ENCODE results near the gene FTCD.

DNA sequence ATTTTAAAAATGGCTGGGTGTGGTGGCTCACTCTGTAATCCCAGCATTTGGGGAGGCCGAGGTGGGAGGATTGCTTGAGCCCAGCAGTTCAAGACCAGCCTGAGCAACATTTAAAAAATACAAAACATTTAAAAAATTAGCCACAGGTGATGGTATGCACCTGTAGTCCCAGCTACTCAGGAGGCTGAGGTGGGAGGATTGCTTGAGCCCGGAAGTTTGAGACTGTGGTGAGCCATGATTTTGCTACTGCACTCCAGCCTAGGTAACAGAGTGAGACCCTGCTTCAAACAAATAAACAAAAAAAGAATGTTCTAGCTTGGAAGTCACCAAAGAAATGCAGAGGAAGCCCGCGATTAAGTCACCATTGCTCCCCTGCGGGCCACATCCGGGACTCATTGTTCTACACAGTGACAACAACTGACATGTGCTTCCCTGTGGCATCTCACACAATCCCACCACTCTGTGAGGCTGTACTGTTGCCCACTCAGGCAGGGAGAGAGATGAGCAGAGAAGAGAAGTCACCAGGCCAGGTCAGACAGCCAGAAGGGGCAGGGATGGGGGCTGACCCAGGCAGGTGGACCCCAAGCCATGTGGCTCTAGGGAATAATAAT, 47.3 kb upstream of the FTCD start:
- TF ChIP-seq EZH2phosphoT487 (IDR thresholded peaks at IDR 0.05; ENCODE audit: borderline replicate concordance, low read depth, low read length): no peak
- TF ChIP-seq, protein P1, sequence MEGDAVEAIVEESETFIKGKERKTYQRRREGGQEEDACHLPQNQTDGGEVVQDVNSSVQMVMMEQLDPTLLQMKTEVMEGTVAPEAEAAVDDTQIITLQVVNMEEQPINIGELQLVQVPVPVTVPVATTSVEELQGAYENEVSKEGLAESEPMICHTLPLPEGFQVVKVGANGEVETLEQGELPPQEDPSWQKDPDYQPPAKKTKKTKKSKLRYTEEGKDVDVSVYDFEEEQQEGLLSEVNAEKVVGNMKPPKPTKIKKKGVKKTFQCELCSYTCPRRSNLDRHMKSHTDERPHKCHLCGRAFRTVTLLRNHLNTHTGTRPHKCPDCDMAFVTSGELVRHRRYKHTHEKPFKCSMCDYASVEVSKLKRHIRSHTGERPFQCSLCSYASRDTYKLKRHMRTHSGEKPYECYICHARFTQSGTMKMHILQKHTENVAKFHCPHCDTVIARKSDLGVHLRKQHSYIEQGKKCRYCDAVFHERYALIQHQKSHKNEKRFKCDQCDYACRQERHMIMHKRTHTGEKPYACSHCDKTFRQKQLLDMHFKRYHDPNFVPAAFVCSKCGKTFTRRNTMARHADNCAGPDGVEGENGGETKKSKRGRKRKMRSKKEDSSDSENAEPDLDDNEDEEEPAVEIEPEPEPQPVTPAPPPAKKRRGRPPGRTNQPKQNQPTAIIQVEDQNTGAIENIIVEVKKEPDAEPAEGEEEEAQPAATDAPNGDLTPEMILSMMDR (conservative IDR thresholded peaks at IDR 0.05; ENCODE audit: low read length): no peak
